ENCODE data around the gene FADS3.

DNA sequence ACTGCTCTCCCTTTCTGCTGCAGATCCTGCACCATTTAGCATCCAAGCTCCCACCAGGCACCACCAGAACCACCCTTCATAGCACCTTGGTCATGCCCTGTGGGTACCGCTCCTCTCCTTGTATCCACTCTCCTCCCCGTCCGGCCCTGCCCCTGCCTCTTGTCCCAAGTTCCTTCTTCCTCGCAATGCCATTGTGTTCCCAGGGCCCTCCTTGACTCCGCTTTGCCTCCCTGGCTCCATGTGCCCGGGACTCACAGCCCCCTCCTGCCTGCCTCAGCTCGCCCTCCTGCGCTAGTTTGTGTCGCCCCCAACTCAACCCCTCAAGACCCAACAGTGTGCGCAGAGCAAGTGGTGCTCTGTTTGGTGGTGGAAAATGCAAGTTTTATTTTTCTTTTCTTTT lies 52.4 kb downstream of the FADS3 start:
- TF ChIP-seq, protein P1, sequence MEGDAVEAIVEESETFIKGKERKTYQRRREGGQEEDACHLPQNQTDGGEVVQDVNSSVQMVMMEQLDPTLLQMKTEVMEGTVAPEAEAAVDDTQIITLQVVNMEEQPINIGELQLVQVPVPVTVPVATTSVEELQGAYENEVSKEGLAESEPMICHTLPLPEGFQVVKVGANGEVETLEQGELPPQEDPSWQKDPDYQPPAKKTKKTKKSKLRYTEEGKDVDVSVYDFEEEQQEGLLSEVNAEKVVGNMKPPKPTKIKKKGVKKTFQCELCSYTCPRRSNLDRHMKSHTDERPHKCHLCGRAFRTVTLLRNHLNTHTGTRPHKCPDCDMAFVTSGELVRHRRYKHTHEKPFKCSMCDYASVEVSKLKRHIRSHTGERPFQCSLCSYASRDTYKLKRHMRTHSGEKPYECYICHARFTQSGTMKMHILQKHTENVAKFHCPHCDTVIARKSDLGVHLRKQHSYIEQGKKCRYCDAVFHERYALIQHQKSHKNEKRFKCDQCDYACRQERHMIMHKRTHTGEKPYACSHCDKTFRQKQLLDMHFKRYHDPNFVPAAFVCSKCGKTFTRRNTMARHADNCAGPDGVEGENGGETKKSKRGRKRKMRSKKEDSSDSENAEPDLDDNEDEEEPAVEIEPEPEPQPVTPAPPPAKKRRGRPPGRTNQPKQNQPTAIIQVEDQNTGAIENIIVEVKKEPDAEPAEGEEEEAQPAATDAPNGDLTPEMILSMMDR (conservative IDR thresholded peaks at IDR 0.05), result no peak
- TF ChIP-seq ZFX (IDR thresholded peaks at IDR 0.05), result no peak

Data from C4-2B (cell line).